ENCODE results near the gene PPIL1. TPM values are rescaled to one million over a fixed set of nuclear protein-coding genes. Genes with fewer than 3 reads are reported as not detected.

Gene PPIL1
- total RNA-seq, 2 experiments from 2014 or later = 34.5 to 35.6 TPM

- Mint-ChIP-seq H3K4me3 (no peak overlapping the region), H3K27ac (no peak overlapping the region), H3K4me1 (ENCODE audit: low read depth) (peaks cover 4% of the 10 kb centered on the region), H3K27me3 (peaks cover 3% of the 10 kb centered on the region), H3K9me3 (no peaks in the 10 kb centered on the region), H3K36me3 (ENCODE audit: low read depth) (no peaks in the 10 kb centered on the region)
- DNase-seq (no peak), ATAC-seq (no peak)
- intact Hi-C loops (cut with micrococcal nuclease) = no loop called here
- ChIA-PET CTCF (no interaction called here), POLR2A (interaction anchor here (1.5 kb wide), 1 partner anchor 12 kb away, joined by 4 read pairs; no protein-coding TSS in a partner anchor)
- no peak for TF ChIP-seq CTCF (IDR thresholded peaks at IDR 0.05)
Measured at GRCh38 chr6:36826520-36827227, 47.9 kb downstream of the PPIL1 start.

DNA sequence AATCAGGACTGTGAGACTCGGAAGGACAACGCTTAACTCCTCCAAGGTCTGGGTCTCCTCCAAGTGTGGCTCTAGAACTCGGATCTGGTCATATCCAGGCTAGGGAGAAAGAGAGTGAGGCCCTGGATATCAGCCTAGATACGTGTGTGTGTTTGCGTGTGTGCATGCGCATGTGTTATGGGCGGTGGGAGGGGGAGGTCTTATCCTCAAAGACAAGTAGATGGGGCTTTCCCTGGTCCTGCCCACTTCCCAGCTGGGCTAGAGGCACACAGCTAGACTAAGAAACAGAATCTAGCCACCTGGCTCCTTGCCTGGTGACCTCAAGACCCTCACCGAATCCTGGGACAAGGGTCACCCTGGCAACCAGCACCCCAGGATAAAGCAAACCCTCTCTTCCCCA is 48.6 kb downstream of the PPIL1 start:
- DNase-seq = no peak
- no peaks in the 10 kb centered on the region for H3K36me3 Mint-ChIP-seq (ENCODE audit: low read depth)
- ChIA-PET CTCF (interaction anchor here (2.0 kb wide), 1 partner anchor 10 kb away, joined by 4 read pairs; no protein-coding TSS in a partner anchor), POLR2A (interaction anchor here (1.5 kb wide), 1 partner anchor 12 kb away, joined by 4 read pairs; no protein-coding TSS in a partner anchor)
- H3K9me3 Mint-ChIP-seq = no peaks in the 10 kb centered on the region
- no peak overlapping the region for H3K4me3 Mint-ChIP-seq
- intact Hi-C loops (cut with micrococcal nuclease) = no loop called here
- no peak for TF ChIP-seq CTCF (IDR thresholded peaks at IDR 0.05)
- H3K27ac Mint-ChIP-seq = no peak overlapping the region
- H3K4me1 Mint-ChIP-seq (ENCODE audit: low read depth) = peaks cover 4% of the 10 kb centered on the region
- ATAC-seq = no peak
- H3K27me3 Mint-ChIP-seq = peaks cover 3% of the 10 kb centered on the region

- POLR2A ChIA-PET = interaction anchor here (1.5 kb wide), 1 partner anchor 11 kb away, joined by 4 read pairs; no protein-coding TSS in a partner anchor
- ATAC-seq = no peak
- TF ChIP-seq CTCF (IDR thresholded peaks at IDR 0.05) = no peak
Measured at GRCh38 chr6:36825452-36825851, 49.2 kb downstream of the PPIL1 start.

DNA sequence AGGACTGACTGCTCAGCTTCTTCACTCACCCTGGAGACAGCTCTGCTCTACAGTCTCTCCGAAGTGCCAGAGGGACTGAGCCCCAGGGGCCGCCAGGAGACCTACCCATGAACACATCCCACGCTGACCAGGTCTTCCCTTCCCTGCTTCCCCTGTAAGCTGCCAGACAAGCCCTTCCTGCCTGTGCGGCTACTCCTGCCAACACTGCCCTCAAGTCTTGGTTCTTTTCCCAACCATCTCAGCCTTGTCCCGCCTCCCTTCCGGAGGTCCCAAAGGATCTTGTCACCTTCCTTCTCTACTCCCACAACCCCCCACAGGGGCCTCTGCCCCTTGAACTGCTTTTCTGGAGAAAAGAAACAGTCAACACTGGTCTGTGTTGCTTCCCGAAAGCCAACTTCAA is 50.4 kb downstream of the PPIL1 start:
- no peak for DNase-seq
- Mint-ChIP-seq H3K36me3 (ENCODE audit: low read depth) (no peaks in the 10 kb centered on the region), H3K27me3 (peaks cover 3% of the 10 kb centered on the region), H3K9me3 (no peaks in the 10 kb centered on the region), H3K4me3 (no peak overlapping the region), H3K4me1 (ENCODE audit: low read depth) (peaks cover 4% of the 10 kb centered on the region), H3K27ac (no peak overlapping the region)
- no peak for TF ChIP-seq CTCF (IDR thresholded peaks at IDR 0.05)
- ChIA-PET CTCF (interaction anchor here (2.0 kb wide), 1 partner anchor 12 kb away, joined by 4 read pairs; no protein-coding TSS in a partner anchor), POLR2A (no interaction called here)
- ATAC-seq = no peak
- intact Hi-C loops (cut with micrococcal nuclease) = no loop called here

More at GRCh38 chr6:36825452-36825851, 49.2 kb downstream of the PPIL1 start:
- peaks cover 4% of the 10 kb centered on the region for H3K4me1 Mint-ChIP-seq (ENCODE audit: low read depth)
- no peaks in the 10 kb centered on the region for H3K9me3 Mint-ChIP-seq
- H3K27ac Mint-ChIP-seq = no peak overlapping the region
- H3K4me3 Mint-ChIP-seq = no peak overlapping the region
- intact Hi-C loops (cut with micrococcal nuclease) = no loop called here
- CTCF ChIA-PET = interaction anchor here (2.0 kb wide), 1 partner anchor 11 kb away, joined by 4 read pairs; no protein-coding TSS in a partner anchor
- DNase-seq = no peak
- H3K27me3 Mint-ChIP-seq = peaks cover 3% of the 10 kb centered on the region
- H3K36me3 Mint-ChIP-seq (ENCODE audit: low read depth) = no peaks in the 10 kb centered on the region

DNA sequence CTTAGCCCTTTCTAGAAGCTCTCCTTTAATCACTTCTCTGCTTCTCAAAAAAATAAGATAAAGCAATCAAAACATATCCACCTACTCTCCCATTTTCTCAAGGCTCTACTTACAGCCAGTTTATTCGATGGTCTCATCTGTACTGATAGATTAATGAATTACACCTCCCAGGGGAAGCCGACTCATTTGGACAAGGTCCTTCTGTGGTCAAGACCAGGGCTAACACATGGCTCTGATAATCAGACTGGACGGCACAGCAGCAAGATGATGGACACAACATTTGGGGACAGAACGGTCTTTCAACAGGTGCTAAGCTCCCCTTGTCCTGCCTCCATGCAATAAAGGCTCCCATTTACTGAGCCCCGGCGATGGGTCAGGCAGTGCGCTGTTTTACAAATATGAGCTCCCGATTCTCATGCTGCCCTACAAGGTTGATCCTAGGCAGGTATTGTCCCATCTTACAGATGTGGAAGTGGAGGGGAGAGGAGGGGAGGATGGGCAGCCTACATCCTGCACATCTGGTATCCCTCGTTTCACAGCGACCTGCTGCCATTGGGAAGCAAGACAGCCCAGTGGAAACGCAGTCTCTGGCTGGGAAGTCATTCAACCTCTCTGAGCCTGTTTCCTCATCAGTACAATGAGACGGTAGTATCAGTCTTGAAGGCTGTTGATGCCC is 51.0 kb downstream of the PPIL1 start:
- CTCF ChIA-PET = no interaction called here
- intact Hi-C loops (cut with micrococcal nuclease) = no loop called here
- H3K4me3 Mint-ChIP-seq = no peak overlapping the region
- H3K27ac Mint-ChIP-seq = no peak overlapping the region
- no peaks in the 10 kb centered on the region for H3K9me3 Mint-ChIP-seq
- H3K4me1 Mint-ChIP-seq (ENCODE audit: low read depth) = peaks cover 4% of the 10 kb centered on the region
- POLR2A ChIA-PET = no interaction called here
- ATAC-seq = no peak
- H3K36me3 Mint-ChIP-seq (ENCODE audit: low read depth) = no peaks in the 10 kb centered on the region
- H3K27me3 Mint-ChIP-seq = peaks cover 3% of the 10 kb centered on the region
- DNase-seq = no peak
- no peak for TF ChIP-seq CTCF (IDR thresholded peaks at IDR 0.05)

All from activated CD8-positive, alpha-beta T cell treated with anti-CD3 and anti-CD28 coated beads for 36 hours (primary cell).